HG02763 (cell line): Measurements from ENCODE around the gene NUBP2.

Experiments used
- ATAC-seq: cut with Tn5 transposase; IDR thresholded peaks from one replicate; pipeline ENCODE4 v1.9.1; 2021; ENCODE audit warnings: mild to moderate bottlenecking, moderate library complexity; ENCODE audit not compliant: unreplicated experiment

Gene NUBP2

GRCh38 chr16:1823821-1824220 lies 41.1 kb downstream of the NUBP2 start:
- ATAC-seq = no peak

GRCh38 chr16:1825381-1825863 lies 42.7 kb downstream of the NUBP2 start:
- ATAC-seq = no peak

DNA sequence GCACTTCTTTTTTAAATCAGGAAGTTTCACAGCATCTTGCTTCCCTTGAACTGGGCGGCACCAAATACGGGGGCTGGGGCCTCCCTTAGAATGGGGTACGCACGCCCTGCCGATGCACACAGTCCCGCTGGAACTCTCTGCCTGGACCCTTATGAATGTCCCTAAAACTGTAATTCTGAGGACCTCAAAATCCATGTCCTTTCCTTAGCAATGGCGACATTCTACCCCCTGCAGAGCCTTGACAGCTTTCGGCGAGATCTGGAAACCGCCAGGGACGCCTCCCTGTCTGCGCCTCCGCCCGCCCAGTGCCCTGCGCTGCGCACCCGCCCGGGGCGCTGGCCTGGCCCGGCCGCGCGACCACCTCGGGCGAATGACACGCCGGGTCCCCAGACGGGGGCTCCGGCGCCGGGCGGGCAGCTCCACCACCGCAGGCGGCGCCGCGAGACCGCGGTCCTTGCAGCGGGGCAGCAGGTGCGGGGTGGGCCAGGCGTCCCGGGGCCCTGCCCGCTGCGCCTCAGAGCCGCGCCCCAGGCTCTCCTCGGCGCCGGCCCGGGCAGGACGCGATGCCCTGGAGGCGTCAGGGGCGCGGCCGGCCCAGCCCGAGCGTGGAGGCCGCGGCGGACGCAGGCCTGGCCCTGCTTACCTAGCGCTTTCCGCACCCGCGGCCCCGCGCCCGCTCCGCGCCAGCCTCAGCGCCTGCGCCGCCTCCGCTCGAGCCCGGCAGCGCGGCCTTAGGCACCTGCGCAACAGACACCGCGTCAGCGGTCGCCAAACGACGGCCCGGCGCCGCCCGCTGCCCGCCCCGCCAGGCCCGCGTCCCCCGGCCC lies 43.3 kb downstream of the NUBP2 start:
- peak; percentile 42 for ATAC-seq

DNA sequence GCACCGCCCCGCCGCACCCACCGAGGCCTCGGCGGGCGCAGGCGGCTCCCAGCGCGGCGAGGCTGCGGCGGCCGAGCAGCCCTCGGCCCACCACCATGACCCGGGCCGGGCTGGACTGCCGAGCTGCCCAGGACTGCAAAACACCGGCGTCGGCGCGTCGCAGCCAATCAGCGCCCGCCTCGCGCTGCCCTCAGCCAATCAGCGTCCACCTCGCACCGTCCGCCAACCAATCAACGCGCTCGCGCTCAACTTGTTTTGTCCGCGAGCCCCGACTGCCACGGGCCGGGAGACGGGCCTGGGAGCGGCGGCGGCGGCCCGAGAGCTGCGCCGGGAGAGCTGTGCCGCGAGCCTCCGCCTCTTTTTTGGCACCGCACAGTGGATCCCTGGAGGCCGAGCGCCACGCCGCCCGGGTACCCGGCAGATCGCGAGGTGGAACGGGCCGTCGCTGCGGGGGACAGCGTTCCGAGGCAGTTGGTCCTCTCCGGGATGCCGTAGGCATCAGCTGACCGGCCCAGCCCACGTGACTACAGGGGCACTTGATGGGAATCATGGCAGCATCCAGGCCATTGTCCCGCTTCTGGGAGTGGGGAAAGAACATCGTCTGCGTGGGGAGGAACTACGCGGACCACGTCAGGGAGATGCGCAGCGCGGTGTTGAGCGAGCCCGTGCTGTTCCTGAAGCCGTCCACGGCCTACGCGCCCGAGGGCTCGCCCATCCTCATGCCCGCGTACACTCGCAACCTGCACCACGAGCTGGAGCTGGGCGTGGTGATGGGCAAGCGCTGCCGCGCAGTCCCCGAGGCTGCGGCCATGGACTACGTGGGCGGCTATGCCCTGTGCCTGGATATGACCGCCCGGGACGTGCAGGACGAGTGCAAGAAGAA lies 44.2 kb downstream of the NUBP2 start, which contains the start of the genes FAHD1 and HAGH:
FAHD1 (plus strand) TSS at position 516 of the 883 bp plus-strand sequence; CDS start at position 549, 33 bp downstream.
HAGH (minus strand) TSS at position 135 of the 883 bp plus-strand sequence; CDS start at position 97, 38 bp downstream.
- peak; percentile 80 for ATAC-seq

- ATAC-seq = no peak
Observed at GRCh38 chr16:1828645-1829410, 46.1 kb downstream of the NUBP2 start.

- ATAC-seq = no peak
Observed at GRCh38 chr16:1830213-1830612, 47.5 kb downstream of the NUBP2 start.

DNA sequence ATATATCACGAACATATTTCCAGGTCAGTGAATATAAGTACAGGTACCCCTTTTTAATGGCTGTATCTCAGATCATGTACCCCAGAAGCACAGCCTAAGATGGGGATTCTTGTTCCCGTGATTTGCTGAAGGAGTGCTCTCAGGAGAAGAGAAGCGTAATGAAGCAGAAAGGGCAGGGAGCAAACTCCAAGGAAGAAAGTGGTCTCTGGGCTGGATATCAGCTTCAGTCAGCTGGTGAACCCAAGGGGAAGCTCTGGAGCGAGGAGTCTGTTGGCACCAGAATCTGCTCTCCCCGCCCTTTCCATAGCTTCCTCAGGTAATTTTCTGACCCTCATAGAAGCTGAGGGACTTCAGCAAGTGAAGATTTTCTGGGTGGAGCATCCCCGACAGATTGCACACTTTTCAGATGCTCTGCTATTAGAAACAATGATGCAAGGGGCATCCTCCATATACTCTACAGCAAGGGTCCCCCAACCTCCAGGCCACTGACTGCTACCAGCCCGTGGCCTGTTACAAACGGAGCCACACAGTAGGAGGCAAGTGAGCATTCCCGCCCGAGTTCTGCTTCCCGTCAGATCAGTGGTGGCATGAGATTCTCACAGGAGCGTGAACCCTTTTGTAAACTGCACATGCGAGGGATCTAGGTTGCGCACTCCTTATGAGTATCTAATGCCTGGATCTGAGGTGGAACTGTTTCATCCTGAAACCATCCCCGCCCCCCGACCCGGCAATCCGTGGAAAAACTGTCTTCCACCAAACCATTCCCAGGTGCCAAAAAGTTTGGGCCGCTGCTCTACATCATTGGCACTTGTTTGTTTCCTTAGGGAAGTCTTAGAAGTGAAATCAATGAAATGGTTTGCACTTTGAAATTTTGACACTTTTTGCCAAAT lies 48.7 kb downstream of the NUBP2 start:
- no peak for ATAC-seq

DNA sequence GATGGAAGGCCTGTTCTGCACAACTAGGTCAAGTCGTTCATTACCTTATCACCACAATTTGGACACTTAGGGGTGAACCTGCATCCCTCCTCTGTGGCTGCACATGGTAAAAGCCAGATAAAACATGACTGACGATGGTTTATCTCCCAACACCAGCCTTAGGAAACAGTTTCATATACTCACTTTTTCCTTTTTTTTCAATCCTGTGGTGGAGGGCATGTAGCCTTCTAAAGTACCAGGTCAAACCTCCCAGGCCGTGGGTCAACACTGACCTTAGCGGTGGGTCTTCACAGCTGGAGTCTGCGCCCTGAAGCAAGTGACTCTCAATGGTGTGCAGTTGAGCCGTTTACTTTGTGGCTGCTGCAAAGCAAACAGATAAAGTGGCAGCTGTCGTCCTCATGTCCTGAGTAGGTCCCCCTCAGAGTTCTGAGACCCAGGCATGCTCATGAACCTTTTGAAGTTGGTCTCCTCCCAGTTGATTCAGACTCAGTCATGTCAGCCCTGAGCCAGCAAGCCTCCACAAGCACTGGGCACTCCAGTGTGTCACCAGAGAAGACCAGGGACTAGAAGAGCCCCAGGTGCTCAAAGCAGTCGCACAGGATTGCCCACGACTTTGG lies 50.2 kb downstream of the NUBP2 start:
- no peak for ATAC-seq

DNA sequence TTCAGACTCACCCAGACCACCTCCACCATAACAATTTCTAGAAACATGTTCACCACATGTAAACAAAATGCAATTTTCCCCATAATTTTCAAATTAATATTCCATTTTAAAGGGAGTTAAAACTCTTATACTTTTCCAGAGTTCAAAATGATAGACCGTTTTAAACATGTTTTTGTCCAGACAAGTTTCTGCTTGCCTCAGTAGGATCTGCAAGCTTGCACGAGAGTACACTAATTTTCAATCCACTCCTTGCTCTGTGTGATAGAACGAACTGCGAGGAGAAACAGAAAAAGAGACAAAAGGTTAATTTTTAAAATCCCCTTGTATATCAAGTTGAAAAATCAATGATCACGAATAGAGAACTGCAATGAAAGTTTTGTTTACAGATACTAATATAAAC lies 51.3 kb downstream of the NUBP2 start:
- ATAC-seq = no peak
